Kidney capillary endothelial cell (primary cell): Measurements from ENCODE around the gene DMBT1.

Experiments
- DNase-seq: peaks from one replicate; pipeline ENCODE4 v3.0.0-alpha.2; 2018; ENCODE audit warnings: low spot score

DMBT1 gene

GRCh38 chr10:122671355-122671754 is 110.8 kb downstream of the DMBT1 start:
- no peak for DNase-seq

- no peak for DNase-seq
Observed at GRCh38 chr10:122672655-122673054, 112.1 kb downstream of the DMBT1 start.

GRCh38 chr10:122673269-122673668 is 112.7 kb downstream of the DMBT1 start:
- DNase-seq = no peak

GRCh38 chr10:122673731-122674130 is 113.2 kb downstream of the DMBT1 start:
- DNase-seq = no peak

GRCh38 chr10:122674781-122675180 is 114.2 kb downstream of the DMBT1 start:
- DNase-seq = no peak

DNA sequence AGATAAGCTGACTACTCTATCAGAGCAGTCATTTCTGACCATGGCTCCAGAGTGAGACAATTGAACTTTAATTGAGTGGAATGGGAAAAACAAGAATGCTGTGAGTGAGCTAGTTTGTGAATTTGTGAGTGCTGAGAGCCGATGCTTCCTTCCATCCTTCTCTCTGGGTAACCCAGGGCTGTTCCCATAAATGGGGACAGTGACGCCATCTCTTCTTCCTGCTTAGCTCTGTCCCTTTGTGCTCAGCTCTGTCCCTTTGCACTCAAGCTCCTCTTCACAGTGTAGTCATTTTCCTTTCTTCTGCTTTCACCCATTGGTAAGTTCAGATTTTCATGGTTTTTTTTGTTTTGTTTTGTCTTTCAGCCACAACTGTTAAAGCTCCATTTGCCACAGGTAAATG is 114.7 kb downstream of the DMBT1 start:
- DNase-seq = no peak

DNA sequence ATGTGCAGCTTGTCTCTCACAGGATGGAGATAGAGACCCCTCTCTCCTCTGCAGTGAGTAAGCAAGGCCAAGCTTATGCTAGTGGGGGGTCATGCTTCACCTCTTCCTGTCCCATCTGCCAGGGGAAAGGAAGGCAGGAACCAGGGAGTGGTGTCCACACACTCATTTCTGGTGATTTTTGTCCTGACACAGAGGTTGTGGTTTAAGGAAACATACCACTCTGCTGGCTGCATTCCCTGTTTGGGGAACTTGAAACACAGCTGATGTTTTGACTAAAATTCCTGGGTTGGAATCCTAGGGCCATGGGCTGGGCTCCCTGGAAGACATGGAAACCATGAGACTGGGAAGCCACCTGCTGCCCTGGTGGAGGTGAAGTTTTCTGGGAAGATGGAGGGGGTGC is 117.7 kb downstream of the DMBT1 start:
- DNase-seq = no peak

GRCh38 chr10:122682522-122682921 is 122.0 kb downstream of the DMBT1 start:
- DNase-seq = no peak

DNA sequence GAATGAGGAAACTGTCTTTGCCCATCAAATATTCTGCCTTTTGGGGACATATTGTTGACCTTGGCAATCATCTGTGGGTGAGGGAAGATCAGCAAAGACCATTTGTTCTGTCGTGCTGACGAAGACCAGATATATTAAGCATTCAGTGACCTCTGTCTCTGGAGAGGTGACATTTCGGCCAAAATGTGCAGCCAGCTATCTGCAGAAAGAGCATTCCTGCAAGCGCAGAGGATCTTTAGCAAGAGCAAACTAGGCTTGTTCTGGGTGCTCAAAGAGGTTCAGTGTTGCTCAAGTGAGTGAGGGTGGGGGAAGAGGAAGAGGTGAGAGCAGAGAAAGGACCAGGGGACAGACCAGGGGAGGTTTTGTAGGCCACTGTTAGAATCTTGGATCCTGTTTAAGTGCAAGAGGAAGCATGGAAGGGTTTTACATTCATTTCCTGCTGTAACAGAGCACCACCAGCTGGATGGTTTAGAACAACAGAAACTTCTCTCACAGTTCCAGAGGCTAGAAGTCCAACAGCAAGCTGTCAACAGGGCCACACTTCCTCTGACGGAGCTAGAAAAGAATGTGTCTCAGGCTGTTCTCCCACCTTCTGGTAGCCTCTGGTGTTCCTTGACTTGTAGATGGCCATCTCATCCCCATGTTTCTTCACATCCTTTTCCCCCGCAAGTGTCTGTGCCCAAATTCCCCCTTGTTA is 127.9 kb downstream of the DMBT1 start:
- peak; percentile 40 for DNase-seq

DNA sequence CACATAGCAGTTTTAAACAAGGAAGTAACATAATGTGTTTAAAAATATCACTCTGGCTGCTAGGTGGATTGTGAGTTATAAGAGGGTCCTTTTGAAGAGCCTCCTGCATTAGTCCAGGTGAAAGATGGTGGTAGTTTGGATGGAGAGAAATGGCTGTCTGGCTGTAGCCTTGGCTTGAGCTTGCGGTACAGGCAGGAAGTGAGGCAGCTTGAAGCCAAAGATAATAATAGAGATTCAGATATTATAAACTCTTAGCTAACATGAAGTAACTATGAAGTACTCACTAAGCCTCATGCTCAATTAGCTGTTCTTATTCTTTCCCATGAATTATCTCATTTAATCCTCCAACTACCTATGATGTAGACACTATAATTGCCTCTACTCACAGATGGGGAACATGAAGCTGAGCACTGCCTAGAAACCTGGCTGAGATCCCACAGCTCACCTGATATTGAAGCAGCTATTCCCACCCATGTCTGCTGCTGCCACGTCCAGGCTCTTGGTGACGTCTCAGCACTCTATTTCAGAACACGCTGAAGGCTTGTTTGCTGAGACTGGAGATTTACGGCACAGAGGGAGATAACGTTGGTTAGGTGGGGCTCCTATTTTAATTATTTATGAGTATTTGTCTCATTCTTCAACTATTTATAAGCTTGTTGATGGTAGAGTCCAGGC is 128.7 kb downstream of the DMBT1 start:
- DNase-seq = no peak

DNA sequence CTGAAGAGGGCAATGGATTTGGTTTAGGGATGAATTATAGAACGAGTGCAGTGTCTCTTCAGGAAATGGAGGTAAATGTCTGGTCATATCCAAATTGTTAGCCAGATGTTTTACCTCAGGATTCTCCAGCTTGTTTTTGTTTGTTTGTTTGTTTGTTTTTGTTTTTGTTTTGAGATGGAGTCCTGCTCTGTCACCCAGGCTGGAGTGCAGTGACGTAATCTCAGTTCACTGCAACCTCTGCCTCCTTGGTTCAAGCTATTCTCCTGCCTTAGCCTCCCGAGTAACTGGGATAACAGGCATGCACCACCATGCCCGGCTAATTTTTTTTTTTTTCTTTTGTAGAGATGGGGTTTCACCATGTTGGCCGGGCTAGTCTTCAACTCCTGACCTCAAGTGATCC is 132.2 kb downstream of the DMBT1 start:
- DNase-seq = no peak
